ENCODE data around the gene PDE8B.
"Not testable (repeated sequence)": the region's sequence is repeated elsewhere in the genome, so short reads cannot be mapped to it uniquely, and the experiment has no call there.

Gene PDE8B

DNA sequence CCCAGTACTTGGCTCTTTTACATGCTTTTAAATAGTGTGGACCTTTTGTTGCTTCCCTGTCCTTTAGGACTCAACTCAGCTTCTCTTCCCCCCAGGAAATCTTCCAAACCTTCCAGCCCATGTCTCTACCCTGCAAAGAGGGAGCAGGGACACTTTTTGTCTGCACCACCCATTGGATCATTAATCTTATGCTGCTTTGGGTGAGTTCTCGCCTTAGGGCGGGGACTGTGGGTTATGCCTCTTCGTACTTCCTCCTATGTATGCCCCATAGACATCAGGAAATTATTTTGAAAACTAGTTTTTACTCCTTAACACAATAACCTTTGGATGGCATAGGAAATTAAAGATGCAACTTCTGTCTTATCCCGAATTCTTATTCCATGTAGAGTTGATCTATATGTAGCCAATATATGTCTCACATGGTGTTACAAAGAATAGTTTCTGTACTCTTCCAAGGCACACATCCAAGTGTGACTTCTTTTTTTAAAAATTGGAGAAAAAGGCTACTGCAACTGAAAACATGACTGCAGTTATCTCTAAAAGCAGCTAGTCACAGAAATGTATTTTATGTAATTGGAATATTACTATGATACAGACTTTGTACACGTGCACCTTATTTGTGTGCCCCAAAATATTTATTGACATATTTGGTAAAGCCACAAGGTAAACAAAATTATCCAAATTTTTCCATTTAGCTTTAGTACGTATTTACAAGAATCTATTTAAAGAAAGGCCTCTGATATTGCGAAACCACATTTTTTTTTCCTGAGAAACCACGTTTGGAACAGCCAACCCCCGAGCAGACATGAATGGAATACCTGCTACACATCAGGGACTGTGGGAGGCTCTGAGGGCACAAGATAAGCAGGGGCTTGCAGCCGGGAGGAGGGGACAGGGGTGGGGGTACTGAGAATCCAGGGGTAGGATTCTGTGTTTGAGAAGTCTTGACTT, 148.1 kb downstream of the PDE8B start:
- DNase-seq (no peak), ATAC-seq (no peak)

DNA sequence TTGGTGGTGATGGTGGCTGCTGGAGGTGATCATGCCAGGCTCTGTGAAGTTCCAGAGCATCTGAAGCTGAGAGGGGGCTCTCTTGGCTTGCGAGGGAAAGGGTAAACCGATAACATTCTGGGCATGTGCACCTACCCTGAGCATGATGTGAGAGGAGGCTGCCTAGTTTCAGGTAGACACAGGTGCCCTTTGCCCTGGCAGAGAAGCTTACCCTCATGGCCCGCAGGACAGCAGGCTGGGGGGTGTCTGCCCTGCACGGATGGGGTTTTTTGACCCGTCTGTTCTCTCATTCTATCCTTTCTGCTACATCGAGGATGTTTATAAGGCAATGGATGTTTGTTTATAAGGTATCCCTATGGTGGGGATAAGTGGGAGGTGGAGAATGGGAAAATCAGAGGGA, 148.8 kb downstream of the PDE8B start:
- no peak for ATAC-seq
- no peak for DNase-seq

DNA sequence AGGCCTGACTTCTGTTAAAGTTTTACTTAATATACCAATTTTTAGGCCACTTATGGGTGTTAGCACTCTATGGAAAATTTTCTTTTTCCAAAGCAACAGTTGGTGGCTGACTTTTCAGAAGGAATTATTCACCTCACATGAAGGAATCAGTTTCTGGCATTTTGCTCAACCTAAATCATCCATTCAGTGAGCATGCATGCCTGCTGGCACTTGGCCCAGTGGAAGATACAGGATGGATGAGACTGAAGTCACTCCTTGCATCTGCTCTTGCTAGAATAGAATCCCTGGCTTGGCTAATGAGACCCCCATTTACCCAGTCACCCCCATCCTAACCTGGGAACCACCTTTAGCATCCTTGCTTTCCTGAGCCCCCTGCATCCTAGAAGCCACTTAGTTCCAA, 149.9 kb downstream of the PDE8B start:
- ATAC-seq (no peak), DNase-seq (no peak)

DNA sequence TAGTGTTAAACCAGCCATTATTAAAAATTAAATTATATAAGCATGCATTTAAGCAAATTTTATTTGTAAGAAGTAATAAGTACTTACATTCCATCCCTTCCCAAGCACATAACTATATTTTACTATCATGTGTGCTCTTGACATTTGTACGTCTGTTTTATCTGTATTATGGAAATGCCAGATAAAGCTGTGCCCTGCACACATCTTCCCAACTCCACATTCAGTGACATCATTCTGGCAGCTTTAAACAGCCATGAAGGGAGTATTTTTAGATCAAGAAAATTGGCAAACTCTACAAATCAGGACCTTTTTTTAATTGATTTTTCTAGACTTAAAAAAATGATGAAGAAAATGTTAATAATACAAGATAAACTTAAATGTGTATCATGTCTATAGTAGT, 150.5 kb downstream of the PDE8B start:
- no peak for DNase-seq
- no peak for ATAC-seq

DNA sequence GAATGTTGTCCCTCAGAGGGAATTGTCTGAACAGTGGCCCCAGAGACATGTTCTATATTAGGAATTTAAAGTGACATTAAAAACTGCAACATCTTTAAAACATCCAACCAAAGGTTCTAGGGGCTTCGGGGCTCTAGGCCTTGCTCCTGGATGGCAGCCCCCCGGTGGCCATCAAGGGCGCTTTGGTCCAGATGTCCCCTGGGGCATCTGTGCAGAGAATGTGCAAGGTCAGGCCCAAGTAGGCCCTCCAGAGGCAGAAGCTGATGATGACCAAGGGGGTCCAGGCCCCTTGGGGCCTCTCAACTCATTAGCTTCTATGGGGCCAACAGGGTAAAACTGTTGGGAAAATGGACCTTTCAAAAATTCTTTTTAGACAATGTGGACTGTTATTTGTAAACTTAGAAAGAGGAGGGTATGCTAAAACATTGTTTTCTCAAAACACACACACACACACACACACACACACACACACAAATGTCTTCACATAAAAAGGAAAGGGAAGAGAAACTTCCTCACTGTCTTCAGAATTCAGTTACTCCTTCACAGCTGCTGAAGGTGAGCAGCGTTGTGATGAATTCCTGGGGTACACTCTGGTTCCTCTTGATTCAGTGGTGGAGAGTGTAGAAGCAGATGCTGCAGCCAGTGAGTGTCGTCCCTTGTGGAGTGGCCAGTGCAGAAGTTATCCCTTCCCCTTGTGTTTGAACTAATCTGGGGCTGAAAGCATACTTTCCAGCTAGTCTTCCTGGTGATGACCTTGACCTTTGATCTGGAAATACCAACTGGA, 156.4 kb downstream of the PDE8B start:
- no peak for DNase-seq
- no peak for ATAC-seq

DNA sequence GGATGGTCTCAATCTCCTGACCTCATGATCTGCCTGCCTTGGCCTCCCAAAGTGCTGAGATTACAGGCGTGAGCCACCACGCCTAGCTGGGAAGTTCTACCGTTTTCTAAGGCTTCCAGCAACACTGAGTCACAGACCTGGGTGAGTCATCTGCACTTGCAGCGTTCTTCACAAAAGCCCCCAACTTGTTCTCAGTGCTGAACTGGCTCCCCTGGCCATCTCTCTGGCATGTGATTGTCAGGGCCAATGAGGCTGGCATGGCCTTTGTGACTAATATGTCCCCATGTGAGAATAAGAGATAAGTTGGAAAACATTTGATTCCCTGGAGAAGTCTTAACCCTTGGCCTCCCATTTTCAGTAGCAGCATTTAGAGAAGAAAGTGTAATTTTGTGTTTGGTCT, 157.3 kb downstream of the PDE8B start:
- peak; percentile 79 for ATAC-seq

DNA sequence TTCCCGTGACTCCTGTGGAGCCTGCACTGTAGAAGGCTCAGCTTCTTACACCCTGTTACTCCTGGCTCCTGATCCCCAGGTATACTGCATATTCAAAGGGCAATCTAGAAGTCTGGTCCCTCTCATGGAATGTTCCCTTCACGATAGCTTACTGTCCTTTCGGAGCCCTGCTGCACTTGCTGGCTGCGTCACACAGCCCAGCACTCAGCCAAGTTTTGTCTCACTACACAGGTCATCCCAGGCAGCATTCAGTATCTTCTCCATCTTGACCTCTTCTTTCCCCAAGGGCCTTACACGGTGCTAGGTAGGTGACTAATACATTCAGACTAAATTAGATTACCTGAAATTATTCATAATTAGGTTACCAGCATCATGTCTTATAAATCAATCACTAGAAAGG, 157.9 kb downstream of the PDE8B start:
- no peak for ATAC-seq
- no peak for DNase-seq

More for the DNA sequence above, 157.3 kb downstream of the PDE8B start:
- peak; percentile 12 for DNase-seq

DNA sequence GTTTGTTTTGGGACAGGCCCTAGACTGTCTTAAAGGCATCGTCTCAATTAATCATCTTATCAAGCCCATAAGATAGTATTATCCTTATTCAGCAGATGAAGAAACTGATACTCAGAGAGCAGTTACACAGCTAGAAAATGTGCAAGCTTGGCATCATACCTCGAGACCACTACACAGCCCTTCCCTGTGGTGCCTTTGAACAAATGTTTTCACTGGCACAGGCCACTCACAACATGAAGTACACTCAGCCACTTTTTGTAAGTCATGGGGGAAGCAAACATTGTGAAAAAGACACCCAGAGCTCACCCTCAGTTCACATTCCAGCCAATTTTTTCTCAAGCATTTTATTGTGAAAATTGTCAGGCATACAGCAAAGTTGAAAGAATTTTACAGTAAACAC, 159.1 kb downstream of the PDE8B start:
- ATAC-seq = no peak
- no peak for DNase-seq

DNA sequence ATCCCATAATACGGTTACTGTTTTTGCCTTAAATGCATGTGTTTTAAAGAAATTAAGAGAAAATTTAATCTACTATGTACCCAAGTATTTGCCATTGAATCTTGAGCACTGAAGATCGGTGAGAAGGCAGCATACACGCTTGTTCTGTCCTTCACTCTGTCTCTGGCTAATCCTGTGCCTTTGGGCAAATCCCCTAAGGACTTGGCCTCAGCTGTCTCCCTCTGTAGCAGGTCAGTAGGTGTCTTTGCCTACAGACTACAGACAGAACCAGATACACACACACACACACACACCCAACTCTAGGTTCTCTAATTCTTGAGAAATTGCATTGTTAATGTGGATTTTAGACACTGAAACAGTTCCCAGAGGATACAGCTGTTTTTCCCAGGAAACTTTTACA, 164.2 kb downstream of the PDE8B start:
- DNase-seq (no peak), ATAC-seq (no peak)

DNA sequence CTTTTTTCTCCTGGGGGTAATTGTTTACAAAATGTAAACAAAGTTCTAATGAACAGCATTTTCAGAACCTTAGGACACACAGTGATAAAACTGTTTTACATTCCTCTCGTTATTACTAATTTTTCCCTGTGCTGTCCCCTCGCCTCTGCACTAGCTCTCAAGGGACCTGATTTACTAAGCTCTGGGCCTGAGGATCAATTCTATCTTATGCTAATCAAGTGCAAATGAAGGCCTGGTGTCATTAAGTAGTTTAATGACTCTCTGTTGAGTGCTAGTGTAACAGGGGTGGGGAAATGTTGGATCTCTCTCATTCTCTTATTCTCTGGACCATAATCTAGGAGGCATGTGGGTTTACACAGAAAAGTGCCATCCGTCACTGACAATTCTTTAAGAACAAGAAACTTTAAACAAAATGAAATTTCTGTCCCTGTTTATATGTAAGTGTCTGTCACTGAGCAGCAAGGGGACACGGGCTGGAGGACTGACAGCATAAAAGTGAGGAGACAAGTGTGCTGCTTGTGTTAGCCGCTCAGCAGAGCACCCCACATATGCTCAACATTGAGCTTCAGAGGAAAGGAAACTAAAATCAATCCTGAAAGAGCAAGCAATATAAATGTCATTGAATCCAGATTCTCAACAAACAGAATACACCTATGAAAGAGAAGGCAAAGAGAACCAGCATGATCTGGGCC, 166.3 kb downstream of the PDE8B start:
- DNase-seq = no peak

DNA sequence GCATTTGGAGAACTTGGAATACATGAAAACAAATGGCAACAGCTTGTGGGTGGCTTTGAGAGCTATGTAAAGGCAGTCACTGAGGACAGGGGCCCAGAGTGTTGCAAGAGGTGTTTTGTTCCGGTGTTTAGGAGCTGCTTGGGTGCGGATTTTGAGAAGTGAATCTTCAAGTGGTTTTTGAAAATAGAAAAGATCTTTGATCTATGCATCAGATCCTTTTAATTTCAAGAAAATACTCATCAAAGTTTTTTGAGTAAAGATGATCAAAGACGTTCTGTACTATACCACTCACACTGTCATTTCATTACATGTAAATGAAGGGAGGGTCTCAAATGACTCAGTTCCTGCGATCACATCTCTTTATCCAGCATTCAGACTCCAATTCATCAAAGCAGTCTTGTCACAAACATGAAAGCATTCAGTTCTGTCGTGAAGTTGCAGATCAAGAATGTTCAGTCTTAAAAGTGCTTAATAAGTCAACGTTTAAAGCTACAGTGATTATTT, 169.1 kb downstream of the PDE8B start:
- ATAC-seq = peak; percentile 92
- DNase-seq = peak; percentile 40

More for the DNA sequence above, 166.3 kb downstream of the PDE8B start:
- no peak for ATAC-seq

DNA sequence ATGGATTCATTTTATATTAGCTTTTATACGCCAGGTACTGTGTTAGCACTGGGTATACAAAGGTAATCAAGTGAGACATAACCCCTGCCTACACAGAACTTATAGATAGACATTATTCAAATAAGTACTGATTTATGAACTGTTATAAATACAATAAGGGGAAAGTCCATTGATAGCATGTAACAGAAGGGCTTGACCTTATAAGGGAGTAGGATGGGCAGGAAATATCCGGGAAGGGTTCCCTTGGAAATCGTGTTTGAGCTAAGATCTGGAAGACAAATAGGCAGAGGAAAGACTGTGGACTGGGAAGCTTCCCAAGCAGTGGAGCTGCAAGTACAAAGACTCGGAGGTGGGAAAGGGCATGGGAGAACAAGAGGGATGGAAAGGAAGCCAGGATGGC, 170.2 kb downstream of the PDE8B start:
- no peak for ATAC-seq
- DNase-seq = no peak

DNA sequence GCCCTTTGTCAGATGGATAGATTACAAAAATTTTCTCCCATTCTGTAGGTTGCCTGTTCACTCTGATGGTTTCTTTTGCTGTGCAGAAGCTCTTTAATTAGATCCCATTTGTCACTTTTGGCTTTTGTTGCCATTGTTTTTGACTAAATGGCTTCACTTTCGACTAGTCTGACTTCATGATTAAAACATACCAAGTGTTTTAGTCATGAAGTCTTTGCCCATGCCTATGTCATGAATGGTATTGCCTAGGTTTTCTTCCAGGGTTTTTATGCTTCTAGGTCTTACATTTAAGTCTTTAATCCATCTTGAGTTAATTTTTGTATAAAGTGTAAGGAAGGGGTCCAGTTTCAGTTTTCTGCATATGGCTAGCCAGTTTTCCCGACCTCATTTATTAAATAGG, 172.9 kb downstream of the PDE8B start:
- DNase-seq, ATAC-seq: not testable (repeated sequence)

DNA sequence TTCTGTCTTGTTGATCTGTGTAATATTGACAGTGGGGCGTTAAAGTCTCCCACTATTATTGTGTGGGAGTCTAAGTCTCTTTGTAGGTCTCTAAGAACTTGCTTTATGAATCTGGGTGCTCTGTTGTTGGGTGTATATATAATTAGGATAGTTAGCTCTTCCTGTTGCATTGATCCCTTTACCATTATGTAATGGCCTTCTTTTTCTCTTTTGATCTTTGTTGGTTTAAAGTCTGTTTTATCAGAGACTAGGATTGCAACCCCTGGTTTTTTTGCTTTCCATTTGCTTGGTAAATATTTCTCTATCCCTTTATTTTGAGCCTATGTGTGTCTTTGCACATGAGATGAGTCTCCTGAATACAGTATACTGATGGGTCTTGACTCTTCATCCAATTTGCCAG, 175.9 kb downstream of the PDE8B start:
- not testable (repeated sequence) for ATAC-seq, DNase-seq

DNA sequence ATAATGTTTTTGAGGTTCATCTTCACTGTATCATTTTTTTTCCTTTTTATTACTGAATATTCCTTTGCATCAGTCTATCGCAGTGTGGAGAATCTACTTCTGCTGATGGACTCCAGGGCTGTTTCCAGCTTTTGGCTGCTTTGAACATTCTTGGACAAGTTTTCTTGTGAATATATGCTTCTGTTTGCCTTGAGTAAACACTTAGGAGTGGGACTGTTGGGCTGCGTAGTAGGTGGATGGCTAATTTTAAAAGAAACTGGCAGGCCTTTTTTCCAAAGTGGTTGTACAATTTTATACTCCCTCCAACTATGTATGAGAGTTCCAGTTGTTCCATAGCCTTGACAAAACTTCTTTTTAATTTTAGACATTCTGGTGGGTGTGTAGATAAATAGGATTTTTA, 179.3 kb downstream of the PDE8B start:
- ATAC-seq = no peak
- DNase-seq = no peak

DNA sequence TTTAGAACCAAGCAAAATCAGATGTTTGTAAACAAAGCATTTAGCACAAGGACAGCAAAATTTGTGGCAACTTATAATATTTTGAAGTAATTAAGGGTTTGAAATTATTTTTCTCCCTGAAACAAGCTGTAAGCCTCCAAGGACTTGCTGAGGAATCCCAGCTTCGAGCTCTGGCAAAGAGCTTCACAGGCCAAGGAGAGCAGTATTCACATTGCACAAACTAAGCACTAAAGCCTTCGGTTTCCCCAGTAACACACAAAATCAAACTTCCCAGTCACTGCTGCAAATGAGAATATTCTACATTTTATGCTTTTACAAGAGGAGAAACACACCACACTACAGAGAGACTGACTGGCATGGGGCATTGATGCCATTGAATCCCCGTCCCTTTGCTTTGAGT, 179.7 kb downstream of the PDE8B start:
- ATAC-seq = no peak

DNA sequence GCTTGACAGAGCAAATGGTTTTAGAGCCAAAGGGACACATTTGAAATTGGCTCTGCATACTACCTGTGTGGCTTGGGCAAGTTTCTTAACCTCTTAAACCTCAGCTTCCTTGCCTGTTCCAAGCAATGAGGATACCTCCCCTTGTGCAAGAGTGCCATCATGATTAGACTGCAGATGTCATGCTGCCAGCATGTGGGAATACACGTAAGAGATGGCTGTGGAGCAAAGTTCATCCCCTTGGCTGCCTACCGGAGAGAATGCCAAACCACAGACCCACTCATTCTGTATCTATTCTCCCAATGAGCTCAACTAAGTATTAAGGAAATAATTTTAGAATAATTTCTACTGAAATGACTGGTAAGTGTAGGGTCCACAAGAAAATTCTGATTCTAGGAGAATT, 180.3 kb downstream of the PDE8B start:
- DNase-seq (no peak), ATAC-seq (no peak)

More for the DNA sequence above, 179.7 kb downstream of the PDE8B start:
- DNase-seq = no peak

DNA sequence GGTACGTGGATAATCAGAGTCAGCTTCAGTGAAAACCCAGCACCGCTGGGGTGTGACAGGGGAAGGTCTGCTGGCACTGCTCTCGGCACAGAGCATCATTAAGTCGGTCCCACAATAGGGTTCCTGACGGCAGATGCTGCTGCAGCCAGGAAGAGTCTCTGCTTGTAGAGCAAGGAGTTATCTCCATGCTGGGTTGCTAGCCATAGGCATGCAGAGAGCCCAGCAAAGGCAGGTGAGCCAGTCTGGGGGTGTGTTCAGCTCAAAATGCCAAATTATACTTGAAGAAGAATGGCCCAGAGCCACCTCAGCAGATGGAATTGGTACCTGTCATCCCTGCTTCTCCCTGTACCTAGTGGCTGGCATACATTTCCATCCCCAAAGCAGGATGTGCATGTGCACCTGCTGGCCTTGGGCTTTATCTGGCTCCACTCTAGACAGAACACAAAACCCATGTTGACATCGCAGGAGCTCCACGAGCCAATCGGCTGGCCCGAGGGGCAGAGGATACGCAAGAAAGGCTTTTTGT, 180.8 kb downstream of the PDE8B start:
- DNase-seq (no peak), ATAC-seq (no peak)

DNA sequence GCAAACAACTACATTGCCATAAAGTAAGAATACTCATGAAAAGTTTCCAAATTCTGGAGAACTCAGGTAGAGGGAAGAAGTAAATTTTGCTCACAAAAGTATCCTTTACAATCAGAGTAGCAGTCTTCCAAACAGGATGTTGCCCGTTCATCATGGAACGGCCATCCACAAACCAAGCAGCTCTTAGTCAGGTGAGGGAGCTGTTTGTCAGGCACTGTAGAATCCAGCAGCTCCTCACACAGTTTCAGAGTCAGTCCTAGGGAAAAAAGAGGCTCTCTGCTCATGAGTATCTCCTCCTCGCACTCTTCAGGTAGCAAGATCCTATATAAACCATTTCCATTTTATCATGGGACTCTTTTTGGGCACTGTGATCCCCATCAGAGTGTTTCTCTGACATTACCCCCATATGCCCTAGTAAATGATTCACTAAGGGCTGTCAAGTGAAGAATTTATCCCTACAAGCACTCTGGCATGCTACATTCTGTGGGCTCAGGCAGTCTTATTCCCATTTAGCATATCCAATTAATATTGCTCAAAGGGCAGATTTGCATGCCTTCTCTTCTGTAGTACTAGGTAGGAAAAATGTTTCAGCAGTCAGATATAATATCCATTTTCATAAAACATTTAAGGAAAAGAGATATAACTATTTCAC, 183.7 kb downstream of the PDE8B start:
- ATAC-seq = no peak
- no peak for DNase-seq

DNA sequence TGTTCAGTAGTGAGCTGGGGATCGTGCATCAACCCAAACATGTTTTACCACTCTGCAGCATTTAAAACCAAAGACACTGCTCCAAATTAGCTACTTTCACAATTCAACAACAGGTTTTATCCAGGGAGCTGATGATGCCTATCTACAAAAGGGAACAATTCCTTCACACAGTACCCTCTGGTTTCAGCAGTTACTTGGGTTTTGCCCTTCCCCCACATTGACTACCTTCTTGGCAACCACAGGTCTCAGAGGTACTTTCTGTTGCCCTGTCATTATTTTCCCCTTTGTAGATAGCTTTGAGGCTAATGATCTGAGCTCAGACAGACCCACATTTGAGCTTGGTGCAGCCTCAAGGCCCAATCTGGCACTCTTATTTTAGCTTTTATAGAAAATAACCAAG, 185.5 kb downstream of the PDE8B start:
- DNase-seq (no peak), ATAC-seq (peak; percentile 32)

DNA sequence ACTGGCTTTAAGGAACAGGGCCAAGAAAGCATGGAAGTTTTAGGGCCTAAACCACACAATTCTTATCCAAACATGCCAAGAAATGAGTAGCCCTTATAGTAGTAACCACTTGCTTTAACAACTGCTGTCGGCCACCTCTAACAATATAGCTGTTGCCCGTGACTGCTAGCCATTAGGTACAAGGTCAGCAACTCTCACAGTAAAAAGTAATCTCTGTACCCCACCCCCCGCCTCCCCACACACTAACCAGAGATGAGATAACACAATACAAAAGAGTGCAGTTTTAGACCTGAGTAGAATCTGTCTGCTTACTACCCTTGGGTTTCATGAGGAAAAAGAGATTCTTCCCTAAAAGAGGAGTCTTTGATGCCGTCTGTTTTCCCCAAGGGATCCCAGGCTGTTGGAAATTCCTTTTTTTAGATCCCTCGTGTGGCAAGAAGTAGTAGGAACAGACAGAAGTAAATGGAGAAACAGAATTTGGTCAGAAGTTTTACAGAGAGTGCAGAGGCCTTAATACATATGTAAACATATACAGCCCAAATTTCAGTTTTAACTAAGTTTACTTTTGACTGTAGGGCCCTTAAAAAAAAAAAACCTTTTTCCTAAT, 187.3 kb downstream of the PDE8B start:
- ATAC-seq = no peak
- no peak for DNase-seq

Data from stimulated activated naive CD8-positive, alpha-beta T cell treated with anti-CD3 and anti-CD28 coated beads, Interleukin-15, Interleukin-2, amounts not matched to agents 100 U/mL and 50 U/mL, for 24 hours (primary cell).